ENCODE measurements around the gene DPM2. TPM values are rescaled to one million over a fixed set of nuclear protein-coding genes. Genes with fewer than 3 reads are reported as not detected.
A peak's percentile ranks its signal among the peaks of the same experiment; 100 is the strongest.

The DPM2 gene
- total RNA-seq, 1 experiment from 2014 or later, result 41.5 TPM

DNA sequence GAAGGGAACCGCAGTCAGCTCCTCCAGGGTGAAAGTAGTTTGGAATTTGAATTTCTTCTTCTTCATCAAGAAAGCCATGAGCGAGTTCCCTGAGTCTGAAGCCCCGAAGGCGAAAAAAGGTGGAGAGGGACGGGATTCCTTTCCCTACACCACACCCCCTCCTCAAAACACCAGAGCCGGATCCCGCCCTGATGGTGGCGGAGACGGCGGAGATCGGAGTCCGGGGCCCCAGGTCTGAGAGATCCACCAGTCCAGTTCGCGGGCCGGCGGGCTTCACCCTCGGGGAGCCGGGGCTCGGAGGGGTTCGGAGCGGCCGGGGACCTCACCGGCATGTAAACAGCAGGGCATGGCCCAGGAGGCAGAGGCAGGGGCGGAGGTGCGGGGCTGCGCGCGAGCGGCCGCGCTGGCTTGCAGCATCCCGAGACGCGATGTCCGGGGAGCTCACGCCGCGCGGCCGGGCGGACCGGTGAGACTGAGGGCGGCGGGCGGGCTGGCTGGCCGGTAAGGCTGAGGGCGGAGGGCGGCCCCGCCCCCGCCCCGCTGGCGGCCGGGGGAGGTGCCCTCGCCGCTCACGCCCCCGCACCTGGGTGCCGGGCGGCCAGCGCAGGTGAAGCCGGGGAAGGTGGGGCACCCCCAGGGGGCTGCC, 42.5 kb upstream of the DPM2 start:
- TF ChIP-seq, protein P1, sequence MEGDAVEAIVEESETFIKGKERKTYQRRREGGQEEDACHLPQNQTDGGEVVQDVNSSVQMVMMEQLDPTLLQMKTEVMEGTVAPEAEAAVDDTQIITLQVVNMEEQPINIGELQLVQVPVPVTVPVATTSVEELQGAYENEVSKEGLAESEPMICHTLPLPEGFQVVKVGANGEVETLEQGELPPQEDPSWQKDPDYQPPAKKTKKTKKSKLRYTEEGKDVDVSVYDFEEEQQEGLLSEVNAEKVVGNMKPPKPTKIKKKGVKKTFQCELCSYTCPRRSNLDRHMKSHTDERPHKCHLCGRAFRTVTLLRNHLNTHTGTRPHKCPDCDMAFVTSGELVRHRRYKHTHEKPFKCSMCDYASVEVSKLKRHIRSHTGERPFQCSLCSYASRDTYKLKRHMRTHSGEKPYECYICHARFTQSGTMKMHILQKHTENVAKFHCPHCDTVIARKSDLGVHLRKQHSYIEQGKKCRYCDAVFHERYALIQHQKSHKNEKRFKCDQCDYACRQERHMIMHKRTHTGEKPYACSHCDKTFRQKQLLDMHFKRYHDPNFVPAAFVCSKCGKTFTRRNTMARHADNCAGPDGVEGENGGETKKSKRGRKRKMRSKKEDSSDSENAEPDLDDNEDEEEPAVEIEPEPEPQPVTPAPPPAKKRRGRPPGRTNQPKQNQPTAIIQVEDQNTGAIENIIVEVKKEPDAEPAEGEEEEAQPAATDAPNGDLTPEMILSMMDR (IDR thresholded peaks at IDR 0.05; ENCODE audit: unreplicated experiment), result no peak
- intact Hi-C loops (cut with micrococcal nuclease), result no loop called here

DNA sequence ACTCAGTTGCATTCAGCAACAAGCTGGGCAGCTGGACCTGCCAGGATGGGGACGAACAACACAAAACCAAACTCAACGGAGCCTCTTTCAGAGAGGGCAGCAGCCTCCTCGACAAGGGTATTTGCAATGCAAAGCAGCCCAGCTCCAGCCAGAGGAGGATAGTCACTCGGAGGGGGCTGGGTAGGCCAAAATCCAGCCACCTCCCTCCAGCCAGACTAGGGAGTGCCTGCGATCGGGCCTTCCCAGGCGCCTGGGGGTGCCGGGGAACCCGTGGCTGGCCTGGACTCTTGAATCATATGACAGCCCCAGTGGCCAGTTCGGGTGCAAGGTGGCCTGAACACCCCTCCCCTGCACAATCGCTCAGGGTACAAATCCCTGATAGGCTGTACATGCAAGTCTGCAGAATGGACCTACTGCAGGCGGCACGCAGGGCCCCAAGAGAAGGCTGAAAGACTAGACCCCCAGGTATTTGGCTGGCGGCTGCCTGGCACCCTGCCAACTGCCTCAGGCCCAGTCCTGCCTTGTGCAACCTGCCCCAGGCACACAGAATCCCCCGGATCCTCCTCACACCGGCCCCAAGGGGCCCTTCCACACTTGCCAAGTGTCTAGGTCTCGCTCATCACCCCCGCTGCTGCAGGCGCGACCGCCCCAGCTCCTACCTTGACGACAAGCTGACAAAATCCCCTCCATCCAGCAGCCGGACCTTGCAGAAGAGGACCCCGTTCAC, 41.8 kb upstream of the DPM2 start:
- intact Hi-C loops (cut with micrococcal nuclease), result no loop called here

More for the DNA sequence above, 42.5 kb upstream of the DPM2 start:
- peak; percentile 41 for DNase-seq (ENCODE audit: unreplicated experiment)
- Mint-ChIP-seq H3K36me3 (ENCODE audit: insufficient read depth, unreplicated experiment) (no peaks in the 10 kb centered on the region), H3K9me3 (ENCODE audit: unreplicated experiment) (no peaks in the 10 kb centered on the region), H3K27ac (ENCODE audit: low read depth, unreplicated experiment) (no peak overlapping the region), H3K4me1 (ENCODE audit: insufficient read depth, unreplicated experiment) (peaks cover 22% of the 10 kb centered on the region), H3K4me3 (ENCODE audit: unreplicated experiment) (peak overlapping the region; percentile 86), H3K27me3 (ENCODE audit: insufficient read depth, unreplicated experiment) (no peaks in the 10 kb centered on the region)
- CTCF ChIA-PET, result interaction anchor here (0.6 to 1.5 kb wide), 6 partner anchors 10 to 37 kb away, joined by 3 to 6 read pairs (median 4); no protein-coding TSS in a partner anchor
- POLR2A ChIA-PET, result interaction anchor here (0.6 to 6.1 kb wide), 19 partner anchors 8 to 381 kb away, joined by 3 to 86 read pairs (median 5); partner anchors contain the start of genes DPM2, NAIF1 and SLC25A25
- TSS peak; percentile 68 for BruUV-seq (replicated peaks)

DNA sequence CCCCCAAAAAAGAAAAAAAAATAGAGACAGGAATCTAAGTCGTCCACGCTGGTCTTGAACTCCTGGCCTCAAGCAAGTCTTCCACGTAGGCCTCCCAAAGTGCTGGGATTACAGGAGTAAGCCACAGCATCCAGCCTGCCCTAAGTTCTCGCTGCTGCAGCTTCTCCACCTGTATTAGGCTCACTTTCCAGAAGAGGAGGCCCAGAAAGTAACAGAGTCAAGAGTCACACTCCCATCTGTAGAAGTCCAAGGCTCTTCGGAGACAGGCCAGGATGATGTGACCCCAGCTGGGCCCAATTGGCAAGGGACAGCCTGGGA, 41.3 kb upstream of the DPM2 start:
- CTCF ChIA-PET, result interaction anchor here (0.5 to 5.2 kb wide), 6 partner anchors 10 to 346 kb away, joined by 3 to 27 read pairs (median 3); no protein-coding TSS in a partner anchor
- no TSS peak for BruUV-seq (replicated peaks)
- H3K9me3 Mint-ChIP-seq (ENCODE audit: unreplicated experiment), result no peaks in the 10 kb centered on the region
- intact Hi-C loops (cut with micrococcal nuclease), result no loop called here
- no peaks in the 10 kb centered on the region for H3K36me3 Mint-ChIP-seq (ENCODE audit: insufficient read depth, unreplicated experiment)
- H3K4me3 Mint-ChIP-seq (ENCODE audit: unreplicated experiment), result peak overlapping the region; percentile 86
- H3K27ac Mint-ChIP-seq (ENCODE audit: low read depth, unreplicated experiment), result peak overlapping the region; percentile 24
- no peak for DNase-seq (ENCODE audit: unreplicated experiment)
- peaks cover 29% of the 10 kb centered on the region for H3K4me1 Mint-ChIP-seq (ENCODE audit: insufficient read depth, unreplicated experiment)
- TF ChIP-seq, protein P1 (IDR thresholded peaks at IDR 0.05; ENCODE audit: unreplicated experiment), result no peak
- POLR2A ChIA-PET, result interaction anchor here (0.8 to 6.1 kb wide), 15 partner anchors 8 to 119 kb away, joined by 3 to 86 read pairs (median 6); partner anchors contain the start of genes DPM2, NAIF1, SLC25A25 and ST6GALNAC4
- no peaks in the 10 kb centered on the region for H3K27me3 Mint-ChIP-seq (ENCODE audit: insufficient read depth, unreplicated experiment)

More for the DNA sequence above, 41.8 kb upstream of the DPM2 start:
- ChIA-PET POLR2A (interaction anchor here (0.7 to 6.1 kb wide), 18 partner anchors 9 to 380 kb away, joined by 3 to 86 read pairs (median 6); partner anchors contain the start of genes DPM2, NAIF1, SLC25A25 and ST6GALNAC4), CTCF (interaction anchor here (0.5 to 1.5 kb wide), 8 partner anchors 9 to 345 kb away, joined by 3 to 6 read pairs (median 3); no protein-coding TSS in a partner anchor)
- H3K9me3 Mint-ChIP-seq (ENCODE audit: unreplicated experiment), result no peaks in the 10 kb centered on the region
- H3K27me3 Mint-ChIP-seq (ENCODE audit: insufficient read depth, unreplicated experiment), result no peaks in the 10 kb centered on the region
- no peaks in the 10 kb centered on the region for H3K36me3 Mint-ChIP-seq (ENCODE audit: insufficient read depth, unreplicated experiment)
- TF ChIP-seq, protein P1 (IDR thresholded peaks at IDR 0.05; ENCODE audit: unreplicated experiment), result no peak
- BruUV-seq (replicated peaks), result no TSS peak
- peaks cover 24% of the 10 kb centered on the region for H3K4me1 Mint-ChIP-seq (ENCODE audit: insufficient read depth, unreplicated experiment)
- DNase-seq (ENCODE audit: unreplicated experiment), result peak; percentile 50
- peak overlapping the region; percentile 24 for H3K27ac Mint-ChIP-seq (ENCODE audit: low read depth, unreplicated experiment)
- H3K4me3 Mint-ChIP-seq (ENCODE audit: unreplicated experiment), result peak overlapping the region; percentile 86

Measured in MCF 10A (cell line).